ENCODE data around the gene NKD2.

NKD2 gene

DNA sequence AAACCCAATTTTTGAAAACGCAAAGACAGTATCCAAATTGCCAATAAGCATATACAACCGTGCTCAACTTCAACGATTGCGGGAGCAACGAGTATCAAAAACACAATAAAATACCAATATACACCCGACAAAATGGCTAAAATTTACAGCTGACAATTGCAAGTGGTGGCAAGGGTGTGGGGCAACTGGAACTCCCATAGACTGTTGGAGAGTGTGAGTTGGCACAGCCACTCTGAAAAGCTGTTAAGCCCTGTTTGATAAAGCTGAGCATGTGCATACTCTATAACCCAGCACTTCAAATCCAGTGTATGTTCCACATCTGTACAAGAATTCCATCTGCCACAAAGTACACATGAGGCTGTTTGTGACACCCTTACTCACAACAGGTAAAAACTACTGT lies 20.3 kb upstream of the NKD2 start:
- Histone ChIP-seq H3F3A (ENCODE audit: insufficient read depth) (no peaks in the 10 kb centered on the region), H3K9me3 (ENCODE audit: insufficient read depth, low read length) (no peaks in the 10 kb centered on the region), H3K36me3 (ENCODE audit: low read length) (no peaks in the 10 kb centered on the region), H3K27ac (ENCODE audit: low read depth, low read length) (no peak overlapping the region), H3K9ac (ENCODE audit: low read length) (no peak overlapping the region), H3K4me3 (ENCODE audit: insufficient read depth, low read length, poor library complexity, severe bottlenecking) (no peak overlapping the region), H3K27me3 (ENCODE audit: low read length) (no peaks in the 10 kb centered on the region), H3K4me2 (ENCODE audit: low read depth, low read length, poor library complexity, severe bottlenecking) (no peak overlapping the region), H4K20me1 (ENCODE audit: low read depth, low read length) (no peaks in the 10 kb centered on the region), H2AFZ (ENCODE audit: low read depth, low read length, severe bottlenecking) (no peak overlapping the region), H3K9me2 (replicated peaks; ENCODE audit: insufficient read depth, low read length) (no peaks in the 10 kb centered on the region), H3K79me2 (ENCODE audit: insufficient read depth, low read length) (no peaks in the 10 kb centered on the region)
- no peak for TF ChIP-seq EZH2phosphoT487 (conservative IDR thresholded peaks at IDR 0.05; ENCODE audit: low read length)

DNA sequence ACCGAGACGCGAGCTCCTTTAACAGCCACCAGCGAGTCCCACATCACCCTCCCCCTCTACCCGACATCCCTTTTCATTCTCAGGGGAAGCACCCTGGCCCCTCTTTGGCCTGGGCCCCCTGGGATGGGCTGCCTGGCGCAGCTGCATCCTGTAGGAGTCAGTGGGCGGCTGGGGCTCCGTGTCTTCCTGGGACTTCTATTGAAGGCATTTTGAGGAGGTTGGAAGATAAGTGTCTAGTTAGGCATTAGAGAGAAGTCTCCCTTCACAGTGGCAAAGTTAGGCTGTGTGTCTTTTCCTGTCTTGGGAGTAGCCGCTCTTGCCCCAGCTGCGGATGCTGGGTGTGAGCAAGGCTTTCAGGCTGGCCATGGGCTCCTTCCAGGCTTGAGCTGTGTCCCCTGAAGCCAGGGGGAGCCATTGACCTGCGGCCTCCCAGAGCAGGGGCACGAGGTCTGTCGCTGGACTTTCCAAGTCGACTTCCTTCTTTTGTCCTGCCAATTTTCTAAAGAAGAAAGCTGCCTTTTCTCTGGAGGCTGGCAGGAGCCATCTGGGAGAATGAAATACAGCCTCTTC lies 18.6 kb upstream of the NKD2 start:
- no peak overlapping the region for H2AFZ ChIP-seq (ENCODE audit: low read depth, low read length, severe bottlenecking)

DNA sequence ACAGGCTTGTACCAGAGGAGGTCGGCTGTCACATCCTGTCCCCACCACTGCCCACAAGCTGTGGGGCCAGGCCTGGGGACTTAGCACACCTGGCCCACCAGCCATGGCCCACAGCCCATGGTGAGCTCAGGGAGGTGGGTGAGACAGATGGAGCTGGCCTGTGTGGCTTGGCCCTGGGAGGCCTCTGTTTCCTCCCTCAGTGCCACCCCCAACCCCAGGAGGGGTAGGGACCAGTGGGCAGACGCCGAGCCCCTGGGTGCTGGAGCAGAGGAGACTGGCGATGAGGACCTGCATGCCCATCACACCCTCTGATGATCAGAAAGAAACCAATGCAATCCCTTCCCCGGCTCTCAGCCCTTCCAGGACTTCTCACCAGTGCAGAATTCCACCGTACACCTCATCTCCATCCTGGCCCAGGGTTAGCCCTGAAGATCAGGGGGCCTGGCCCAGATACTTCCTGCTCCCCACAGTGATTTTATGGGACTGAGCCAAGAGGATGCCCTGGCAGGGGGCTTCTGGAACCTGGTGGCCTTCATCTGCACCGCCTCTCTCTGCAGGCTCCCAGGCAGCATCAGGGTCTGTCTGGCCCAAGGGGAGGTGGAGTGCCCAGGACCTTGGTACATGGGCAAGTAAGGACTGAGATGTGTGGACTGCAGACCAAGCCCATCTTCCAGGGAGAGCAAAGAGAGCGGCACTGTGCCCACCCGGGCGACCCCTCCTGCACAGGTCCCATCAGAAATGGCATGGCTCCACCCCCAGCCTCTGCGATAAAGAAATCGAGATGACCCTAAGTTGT lies 16.9 kb upstream of the NKD2 start:
- Histone ChIP-seq H3F3A (ENCODE audit: insufficient read depth) (no peaks in the 10 kb centered on the region), H3K4me2 (ENCODE audit: low read depth, low read length, poor library complexity, severe bottlenecking) (no peak overlapping the region), H2AFZ (ENCODE audit: low read depth, low read length, severe bottlenecking) (no peak overlapping the region), H3K4me3 (ENCODE audit: insufficient read depth, low read length, poor library complexity, severe bottlenecking) (no peak overlapping the region), H3K27ac (ENCODE audit: low read depth, low read length) (no peak overlapping the region), H4K20me1 (ENCODE audit: low read depth, low read length) (no peaks in the 10 kb centered on the region), H3K36me3 (ENCODE audit: low read length) (no peaks in the 10 kb centered on the region), H3K9me3 (ENCODE audit: insufficient read depth, low read length) (no peaks in the 10 kb centered on the region), H3K9me2 (replicated peaks; ENCODE audit: insufficient read depth, low read length) (no peaks in the 10 kb centered on the region), H3K27me3 (ENCODE audit: low read length) (no peaks in the 10 kb centered on the region), H3K79me2 (ENCODE audit: insufficient read depth, low read length) (no peaks in the 10 kb centered on the region), H3K9ac (ENCODE audit: low read length) (no peak overlapping the region)
- no peak for TF ChIP-seq EZH2phosphoT487 (conservative IDR thresholded peaks at IDR 0.05; ENCODE audit: low read length)
- TF ChIP-seq, protein P1, sequence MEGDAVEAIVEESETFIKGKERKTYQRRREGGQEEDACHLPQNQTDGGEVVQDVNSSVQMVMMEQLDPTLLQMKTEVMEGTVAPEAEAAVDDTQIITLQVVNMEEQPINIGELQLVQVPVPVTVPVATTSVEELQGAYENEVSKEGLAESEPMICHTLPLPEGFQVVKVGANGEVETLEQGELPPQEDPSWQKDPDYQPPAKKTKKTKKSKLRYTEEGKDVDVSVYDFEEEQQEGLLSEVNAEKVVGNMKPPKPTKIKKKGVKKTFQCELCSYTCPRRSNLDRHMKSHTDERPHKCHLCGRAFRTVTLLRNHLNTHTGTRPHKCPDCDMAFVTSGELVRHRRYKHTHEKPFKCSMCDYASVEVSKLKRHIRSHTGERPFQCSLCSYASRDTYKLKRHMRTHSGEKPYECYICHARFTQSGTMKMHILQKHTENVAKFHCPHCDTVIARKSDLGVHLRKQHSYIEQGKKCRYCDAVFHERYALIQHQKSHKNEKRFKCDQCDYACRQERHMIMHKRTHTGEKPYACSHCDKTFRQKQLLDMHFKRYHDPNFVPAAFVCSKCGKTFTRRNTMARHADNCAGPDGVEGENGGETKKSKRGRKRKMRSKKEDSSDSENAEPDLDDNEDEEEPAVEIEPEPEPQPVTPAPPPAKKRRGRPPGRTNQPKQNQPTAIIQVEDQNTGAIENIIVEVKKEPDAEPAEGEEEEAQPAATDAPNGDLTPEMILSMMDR (IDR thresholded peaks at IDR 0.05; ENCODE audit: insufficient read depth, low read length, poor library complexity, severe bottlenecking): no peak

More for the DNA sequence above, 18.6 kb upstream of the NKD2 start:
- Histone ChIP-seq H3K79me2 (ENCODE audit: insufficient read depth, low read length) (no peaks in the 10 kb centered on the region), H3K27ac (ENCODE audit: low read depth, low read length) (no peak overlapping the region), H3K36me3 (ENCODE audit: low read length) (no peaks in the 10 kb centered on the region), H4K20me1 (ENCODE audit: low read depth, low read length) (no peaks in the 10 kb centered on the region), H3F3A (ENCODE audit: insufficient read depth) (no peaks in the 10 kb centered on the region), H3K9me2 (replicated peaks; ENCODE audit: insufficient read depth, low read length) (no peaks in the 10 kb centered on the region), H3K4me2 (ENCODE audit: low read depth, low read length, poor library complexity, severe bottlenecking) (no peak overlapping the region), H3K9ac (ENCODE audit: low read length) (no peak overlapping the region), H3K27me3 (ENCODE audit: low read length) (no peaks in the 10 kb centered on the region), H3K9me3 (ENCODE audit: insufficient read depth, low read length) (no peaks in the 10 kb centered on the region), H3K4me3 (ENCODE audit: insufficient read depth, low read length, poor library complexity, severe bottlenecking) (no peak overlapping the region)
- TF ChIP-seq EZH2phosphoT487 (conservative IDR thresholded peaks at IDR 0.05; ENCODE audit: low read length): no peak
- TF ChIP-seq, protein P1 (IDR thresholded peaks at IDR 0.05; ENCODE audit: insufficient read depth, low read length, poor library complexity, severe bottlenecking): no peak

DNA sequence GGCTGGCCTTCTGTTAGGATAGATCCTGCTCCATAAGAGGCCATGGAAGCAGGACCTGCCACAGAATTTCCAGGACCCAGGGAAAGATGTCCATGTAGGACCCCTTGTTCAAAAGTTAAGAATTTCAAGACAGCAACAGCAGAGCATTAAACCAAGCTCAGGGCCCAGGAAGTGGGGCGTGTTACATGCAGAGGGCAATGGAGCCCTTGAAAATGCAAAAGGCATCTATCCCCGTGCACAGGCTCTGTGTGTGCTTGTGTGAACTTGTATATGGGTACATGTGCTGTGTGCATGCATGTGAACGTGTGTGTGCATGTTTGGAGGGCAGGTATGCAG lies 14.4 kb upstream of the NKD2 start:
- Histone ChIP-seq H3F3A (ENCODE audit: insufficient read depth) (no peaks in the 10 kb centered on the region), H3K4me2 (ENCODE audit: low read depth, low read length, poor library complexity, severe bottlenecking) (no peak overlapping the region), H2AFZ (ENCODE audit: low read depth, low read length, severe bottlenecking) (no peak overlapping the region), H3K36me3 (ENCODE audit: low read length) (no peaks in the 10 kb centered on the region), H3K9me2 (replicated peaks; ENCODE audit: insufficient read depth, low read length) (no peaks in the 10 kb centered on the region), H3K27ac (ENCODE audit: low read depth, low read length) (no peak overlapping the region), H3K9me3 (ENCODE audit: insufficient read depth, low read length) (no peaks in the 10 kb centered on the region), H3K79me2 (ENCODE audit: insufficient read depth, low read length) (no peaks in the 10 kb centered on the region), H3K4me3 (ENCODE audit: insufficient read depth, low read length, poor library complexity, severe bottlenecking) (no peak overlapping the region), H4K20me1 (ENCODE audit: low read depth, low read length) (no peaks in the 10 kb centered on the region), H3K27me3 (ENCODE audit: low read length) (no peaks in the 10 kb centered on the region), H3K9ac (ENCODE audit: low read length) (no peak overlapping the region)
- TF ChIP-seq, protein P1 (IDR thresholded peaks at IDR 0.05; ENCODE audit: insufficient read depth, low read length, poor library complexity, severe bottlenecking): no peak
- TF ChIP-seq EZH2phosphoT487 (conservative IDR thresholded peaks at IDR 0.05; ENCODE audit: low read length): no peak
